ENCODE measurements around the gene NEUROG2. TPM values are rescaled to one million over a fixed set of nuclear protein-coding genes. Genes with fewer than 3 reads are reported as not detected.
A peak's percentile ranks its signal among the peaks of the same experiment; 100 is the strongest.

Gene NEUROG2
- total RNA-seq, 4 donors from 2014 or later = not detected

DNA sequence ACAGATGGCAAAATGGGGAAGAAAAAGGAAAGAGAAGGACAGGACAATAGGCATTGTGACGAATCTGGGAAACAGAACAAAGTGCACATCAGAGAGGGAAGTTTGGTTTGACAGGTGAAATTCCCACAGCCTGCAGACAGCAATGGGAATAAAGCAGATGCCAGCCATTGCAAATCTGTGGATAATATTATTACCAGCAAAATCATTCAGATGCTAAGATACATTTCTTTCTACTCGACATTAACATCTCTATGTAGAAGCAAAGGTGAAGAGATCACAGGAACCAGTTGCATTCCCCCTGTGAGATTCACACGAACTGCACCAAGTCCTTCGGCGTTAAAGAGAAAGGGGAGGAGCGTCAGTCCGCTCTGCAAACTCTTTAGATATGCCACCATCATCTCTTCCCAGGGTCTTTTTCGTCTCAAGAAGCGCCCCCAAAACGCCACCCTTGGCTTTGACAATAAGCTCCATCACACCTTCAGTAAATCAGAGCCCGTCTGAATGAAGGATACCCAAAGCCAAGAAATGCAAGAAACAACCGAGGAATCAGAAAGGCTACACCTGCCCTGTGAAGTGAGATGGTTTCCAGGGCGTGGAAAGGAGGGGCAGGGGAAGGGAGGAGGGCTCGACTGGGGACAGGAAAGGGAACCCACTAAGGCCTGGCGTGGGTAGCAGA, 1.9 kb downstream of the NEUROG2 start:
- TF ChIP-seq, protein P1, sequence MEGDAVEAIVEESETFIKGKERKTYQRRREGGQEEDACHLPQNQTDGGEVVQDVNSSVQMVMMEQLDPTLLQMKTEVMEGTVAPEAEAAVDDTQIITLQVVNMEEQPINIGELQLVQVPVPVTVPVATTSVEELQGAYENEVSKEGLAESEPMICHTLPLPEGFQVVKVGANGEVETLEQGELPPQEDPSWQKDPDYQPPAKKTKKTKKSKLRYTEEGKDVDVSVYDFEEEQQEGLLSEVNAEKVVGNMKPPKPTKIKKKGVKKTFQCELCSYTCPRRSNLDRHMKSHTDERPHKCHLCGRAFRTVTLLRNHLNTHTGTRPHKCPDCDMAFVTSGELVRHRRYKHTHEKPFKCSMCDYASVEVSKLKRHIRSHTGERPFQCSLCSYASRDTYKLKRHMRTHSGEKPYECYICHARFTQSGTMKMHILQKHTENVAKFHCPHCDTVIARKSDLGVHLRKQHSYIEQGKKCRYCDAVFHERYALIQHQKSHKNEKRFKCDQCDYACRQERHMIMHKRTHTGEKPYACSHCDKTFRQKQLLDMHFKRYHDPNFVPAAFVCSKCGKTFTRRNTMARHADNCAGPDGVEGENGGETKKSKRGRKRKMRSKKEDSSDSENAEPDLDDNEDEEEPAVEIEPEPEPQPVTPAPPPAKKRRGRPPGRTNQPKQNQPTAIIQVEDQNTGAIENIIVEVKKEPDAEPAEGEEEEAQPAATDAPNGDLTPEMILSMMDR (IDR thresholded peaks at IDR 0.05) = no peak
- TF ChIP-seq EP300 (IDR thresholded peaks at IDR 0.05; ENCODE audit: low read depth) = no peak
- Histone ChIP-seq H3K27ac (no peak overlapping the region), H3K4me3 (peak overlapping the region in 1 of 4 donors; percentile 54), H3K27me3 (peaks cover 100% of the 10 kb centered on the region), H3K4me1 (peaks cover 21 to 56% (median 52%) of the 10 kb centered on the region in 4 donors), H3K9me3 (no peaks in the 10 kb centered on the region), H3K36me3 (no peaks in the 10 kb centered on the region)
- WGBS, 2 donors (ENCODE audit: low coverage in 1 of 2) = 0 to 5% methylated on average over 10 to 15 of the region's 15 CpGs
- intact Hi-C loops (cut with DNase I; ENCODE audit: low total_unique reads) (no loop called here), in situ Hi-C loops (cut with MboI; ENCODE audit: low pct_ligation_motif_present in 1 of 4, low pct_unique_long_range_greater_than_20kb in 1 of 4, low sequenced_read_pairs in 3 of 4) (no loop called here)
- DNase-seq = no peak

DNA sequence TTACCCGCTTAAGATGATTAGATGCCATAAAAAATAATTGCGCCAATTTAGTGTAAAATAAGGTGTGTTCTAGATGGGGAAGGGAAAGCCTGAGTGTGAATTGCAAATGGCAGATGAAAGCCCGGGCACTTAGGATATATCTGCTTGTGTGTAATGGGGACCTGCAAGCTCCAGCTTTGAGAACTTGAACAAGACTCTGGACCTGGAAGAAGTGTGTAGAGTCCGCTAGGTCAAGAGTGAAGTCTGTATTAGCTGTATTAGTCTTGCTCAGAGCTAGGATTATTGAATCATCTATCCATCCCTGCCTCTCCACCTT, 4.2 kb downstream of the NEUROG2 start:
- TF ChIP-seq EP300 (IDR thresholded peaks at IDR 0.05; ENCODE audit: low read depth) (no peak), POLR2A (IDR thresholded peaks at IDR 0.05) (no peak)
- TF ChIP-seq, protein P1 (IDR thresholded peaks at IDR 0.05) = no peak
- intact Hi-C loops (cut with DNase I; ENCODE audit: low total_unique reads) = no loop called here
- Histone ChIP-seq H3K4me3 (no peak overlapping the region), H3K36me3 (no peaks in the 10 kb centered on the region), H3K27me3 (peaks cover 100% of the 10 kb centered on the region), H3K27ac (no peak overlapping the region), H3K4me1 (peaks cover 18 to 48% (median 46%) of the 10 kb centered on the region in 4 donors), H3K9me3 (no peaks in the 10 kb centered on the region)
- no peak for DNase-seq
- WGBS, 2 donors (ENCODE audit: low coverage in 1 of 2) = 53 to 81% methylated on average over 2 to 4 of the region's 4 CpGs
- in situ Hi-C loops (cut with MboI; ENCODE audit: low pct_ligation_motif_present in 1 of 4, low pct_unique_long_range_greater_than_20kb in 1 of 4, low sequenced_read_pairs in 3 of 4) = no loop called here

GRCh38 chr4:112511093-112511802, 4.7 kb downstream of the NEUROG2 start:
- in situ Hi-C loops (cut with MboI; ENCODE audit: low pct_ligation_motif_present in 1 of 4, low pct_unique_long_range_greater_than_20kb in 1 of 4, low sequenced_read_pairs in 3 of 4) = no loop called here
- no peaks in the 10 kb centered on the region for H3K36me3 ChIP-seq
- H3K4me1 ChIP-seq = peaks cover 18 to 43% (median 41%) of the 10 kb centered on the region in 4 donors
- 0 to 20% methylated on average over 1 to 40 of the region's 40 CpGs for WGBS, 2 donors (ENCODE audit: low coverage in 1 of 2)
- peak overlapping the region in 1 of 4 donors; percentile 26 for H3K4me3 ChIP-seq
- peaks cover 100% of the 10 kb centered on the region for H3K27me3 ChIP-seq
- no peak for DNase-seq
- intact Hi-C loops (cut with DNase I; ENCODE audit: low total_unique reads) = no loop called here
- H3K9me3 ChIP-seq = no peaks in the 10 kb centered on the region
- TF ChIP-seq EP300 (IDR thresholded peaks at IDR 0.05; ENCODE audit: low read depth) (no peak), POLR2A (IDR thresholded peaks at IDR 0.05) (no peak), POLR2AphosphoS5 (IDR thresholded peaks at IDR 0.05) (no peak)
- TF ChIP-seq, protein P1 (IDR thresholded peaks at IDR 0.05) = no peak
- H3K27ac ChIP-seq = no peak overlapping the region

GRCh38 chr4:112510291-112511092, 5.5 kb downstream of the NEUROG2 start:
- no peak for DNase-seq
- WGBS, 2 donors (ENCODE audit: low coverage in 1 of 2) = 8 to 10% methylated on average over 20 to 34 of the region's 34 CpGs
- intact Hi-C loops (cut with DNase I; ENCODE audit: low total_unique reads) (no loop called here), in situ Hi-C loops (cut with MboI; ENCODE audit: low pct_ligation_motif_present in 1 of 4, low pct_unique_long_range_greater_than_20kb in 1 of 4, low sequenced_read_pairs in 3 of 4) (no loop called here)
- no peak overlapping the region for H3K27ac ChIP-seq
- no peaks in the 10 kb centered on the region for H3K36me3 ChIP-seq
- H3K27me3 ChIP-seq = peaks cover 100% of the 10 kb centered on the region
- peaks cover 18 to 36% (median 34%) of the 10 kb centered on the region in 4 donors for H3K4me1 ChIP-seq
- no peak for TF ChIP-seq POLR2AphosphoS5 (IDR thresholded peaks at IDR 0.05)
- TF ChIP-seq EP300 (IDR thresholded peaks at IDR 0.05; ENCODE audit: low read depth) = no peak
- TF ChIP-seq POLR2A (IDR thresholded peaks at IDR 0.05) = no peak
- TF ChIP-seq, protein P1 (IDR thresholded peaks at IDR 0.05) = no peak
- peak overlapping the region in 1 of 4 donors; percentile 26 for H3K4me3 ChIP-seq
- no peaks in the 10 kb centered on the region for H3K9me3 ChIP-seq
